Activated CD8-positive, alpha-beta memory T cell treated with anti-CD3 and anti-CD28 coated beads, Interleukin-2, amount 50 U/mL, for 1 hour (primary cell): ENCODE data around the gene CLPX.
"Not testable (repeated sequence)": the region's sequence is repeated elsewhere in the genome, so short reads cannot be mapped to it uniquely, and the experiment has no call there.

Source experiments
- DNase-seq: peaks from one replicate; pipeline ENCODE4 v3.0.0-alpha.2; 2020; ENCODE audit errors: extremely low read depth

CLPX gene

DNA sequence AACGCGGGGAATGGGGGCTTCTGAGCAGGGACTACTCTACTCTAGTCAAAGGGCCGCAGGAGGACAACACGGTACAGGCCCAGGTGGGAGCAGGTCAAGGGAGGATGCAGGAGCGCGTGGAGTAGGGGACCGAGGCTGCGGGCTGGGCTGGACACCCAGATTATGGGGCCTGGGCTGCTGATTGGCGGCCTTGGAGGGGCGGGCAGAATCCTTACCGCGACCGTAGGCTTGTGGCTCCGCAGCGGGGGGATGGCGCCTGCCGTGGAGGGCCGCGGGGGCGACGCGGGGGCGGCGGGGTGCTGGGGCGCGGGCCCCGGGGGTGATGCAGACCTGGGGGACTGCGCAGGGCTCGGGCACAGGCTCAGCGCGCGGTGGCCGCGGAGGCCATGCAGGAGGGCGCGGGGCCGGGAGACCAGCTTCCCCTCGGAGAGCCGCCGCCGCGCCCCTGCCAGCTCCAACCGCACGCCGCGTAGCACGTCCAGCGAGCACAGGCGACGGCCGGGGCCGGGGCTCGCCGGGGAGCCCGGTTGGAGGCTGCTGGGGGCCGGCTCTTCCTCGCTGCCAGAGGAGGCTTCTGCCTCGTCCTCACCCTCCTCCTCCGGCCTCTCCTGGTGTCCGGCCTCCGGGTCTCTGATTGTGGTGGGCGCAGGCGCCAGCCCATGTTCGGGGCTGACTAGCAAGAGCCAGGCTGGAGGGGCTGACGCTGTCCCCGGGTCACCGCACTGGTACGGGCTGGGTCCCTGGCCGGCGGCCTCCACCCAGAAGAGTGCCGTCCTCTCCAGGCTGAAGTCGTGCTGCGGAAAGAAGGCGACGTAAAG, 83.0 kb downstream of the CLPX start:
- DNase-seq: no peak

DNA sequence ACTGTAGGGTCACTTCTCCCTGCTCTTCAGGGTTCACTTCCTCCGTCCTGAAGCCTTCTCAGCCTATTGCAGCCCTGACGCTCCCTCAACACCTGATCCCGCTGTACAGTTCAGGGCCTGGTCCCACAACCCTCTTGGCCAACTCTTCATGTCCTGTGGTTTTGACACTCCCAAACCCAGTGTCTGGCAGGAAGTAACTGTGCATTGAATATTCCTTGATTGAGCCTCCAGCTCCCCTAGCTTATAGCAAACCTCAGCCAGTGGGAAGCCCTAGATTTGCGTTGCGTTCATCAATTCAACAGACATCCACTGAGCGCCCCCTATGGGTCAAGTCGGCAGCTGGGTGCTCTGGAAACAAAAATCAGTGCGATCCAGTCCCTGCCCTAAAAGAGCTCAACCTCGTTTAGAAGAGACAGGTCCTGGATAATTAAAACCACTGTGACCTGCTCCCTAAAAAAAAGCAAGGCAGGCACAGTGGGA, 83.7 kb downstream of the CLPX start:
- DNase-seq: no peak

GRCh38 chr15:65100442-65100841, 84.7 kb downstream of the CLPX start:
- no peak for DNase-seq

DNA sequence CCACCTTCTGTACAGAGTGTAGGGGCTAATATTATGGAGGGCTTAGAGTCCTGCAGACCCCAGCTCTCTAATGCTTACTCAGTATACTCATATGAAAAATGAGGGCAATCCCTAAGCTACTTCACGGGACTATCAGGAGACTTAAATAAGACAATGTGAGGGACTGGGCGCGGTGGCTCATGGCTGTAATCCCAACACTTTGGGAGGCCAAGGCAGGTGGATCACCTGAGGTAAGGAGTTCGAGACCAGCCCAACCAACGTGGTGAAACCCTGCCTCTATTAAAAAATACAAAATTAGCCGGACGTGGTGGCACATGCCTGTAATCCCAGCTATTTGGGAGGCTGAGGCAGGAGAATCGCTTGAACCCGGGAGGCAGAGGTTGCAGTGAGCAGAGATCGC, 85.3 kb downstream of the CLPX start:
- not testable (repeated sequence) for DNase-seq

DNA sequence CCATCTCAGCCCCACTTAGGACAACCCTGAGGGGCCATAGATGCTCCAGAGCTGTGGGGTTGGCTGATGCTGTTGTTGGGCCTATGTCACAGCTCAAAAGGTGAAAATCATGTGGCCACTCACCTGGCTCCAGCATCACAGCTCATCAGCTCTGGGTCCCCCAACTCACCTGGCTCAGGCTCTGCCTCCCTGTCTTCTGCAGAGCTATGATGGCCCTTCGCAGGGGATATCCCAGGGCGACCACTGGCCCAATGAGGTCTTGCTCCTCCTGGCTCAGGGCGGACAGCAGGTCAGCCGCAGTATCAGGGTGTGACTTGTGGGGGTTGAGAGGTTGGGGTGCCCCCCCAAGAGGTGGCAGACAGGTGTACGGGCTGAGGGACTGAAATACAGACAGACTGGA, 85.8 kb downstream of the CLPX start:
- DNase-seq: no peak
